ENCODE data around the gene LRRC32.

The LRRC32 gene

DNA sequence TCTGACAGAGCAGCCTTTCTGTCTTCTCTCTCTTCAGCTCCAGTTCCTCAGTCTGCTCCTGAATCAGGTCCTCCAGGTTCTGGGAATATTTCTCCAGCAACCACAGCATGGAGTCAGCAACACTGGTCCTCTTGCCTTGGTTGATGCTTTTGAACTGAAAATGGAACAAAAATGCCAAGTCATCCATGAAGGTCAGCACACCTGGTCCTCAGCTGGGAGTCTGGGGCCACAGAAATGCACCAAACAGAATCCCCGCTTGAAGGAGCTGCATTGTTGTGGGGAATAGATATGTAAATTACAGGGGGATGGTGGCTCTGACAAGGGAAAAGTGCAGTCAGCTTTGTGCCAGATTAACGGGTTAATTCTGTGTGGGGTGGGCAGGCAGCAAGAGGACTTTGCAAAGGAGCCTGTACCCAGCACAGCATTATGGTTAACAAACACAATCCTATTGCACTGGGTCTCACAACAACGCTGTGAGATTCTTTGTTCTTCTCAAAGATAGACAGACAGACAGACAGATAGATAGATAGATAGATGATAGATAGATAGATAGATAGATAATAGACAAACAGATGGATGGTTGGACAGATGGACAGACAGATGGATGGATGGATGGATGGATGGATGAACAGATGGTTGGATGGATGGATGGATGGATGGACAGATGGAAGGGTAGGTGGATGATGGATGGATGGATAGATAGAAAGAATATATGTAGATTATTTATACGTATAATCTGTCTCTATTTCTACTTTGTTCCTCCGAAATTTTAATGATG is 33.8 kb upstream of the LRRC32 start:
- no peak for ATAC-seq
- TF ChIP-seq ZFP3 (CRISPR knock-in tag; IDR thresholded peaks at IDR 0.05) (no peak), ZFP30 (CRISPR knock-in tag; IDR thresholded peaks at IDR 0.05) (no peak), ISL1 (CRISPR knock-in tag; IDR thresholded peaks at IDR 0.05) (no peak), PPARA (CRISPR knock-in tag; IDR thresholded peaks at IDR 0.05; ENCODE audit: borderline replicate concordance) (no peak), RARB (CRISPR knock-in tag; IDR thresholded peaks at IDR 0.05) (no peak), ESRRG (CRISPR knock-in tag; IDR thresholded peaks at IDR 0.05) (no peak), ZC3H10 (CRISPR knock-in tag; IDR thresholded peaks at IDR 0.05) (no peak), GLIS3 (CRISPR knock-in tag; IDR thresholded peaks at IDR 0.05) (no peak), TCF4 (CRISPR knock-in tag; IDR thresholded peaks at IDR 0.05; ENCODE audit: borderline replicate concordance) (no peak), ARNTL (CRISPR knock-in tag; IDR thresholded peaks at IDR 0.05; ENCODE audit: borderline replicate concordance, low read depth) (no peak), BACH2 (CRISPR knock-in tag; IDR thresholded peaks at IDR 0.05; ENCODE audit: borderline replicate concordance) (no peak), TOX (CRISPR knock-in tag; IDR thresholded peaks at IDR 0.05; ENCODE audit: borderline replicate concordance) (no peak), OSR1 (CRISPR knock-in tag; IDR thresholded peaks at IDR 0.05) (no peak)
- TF ChIP-seq, protein P1, sequence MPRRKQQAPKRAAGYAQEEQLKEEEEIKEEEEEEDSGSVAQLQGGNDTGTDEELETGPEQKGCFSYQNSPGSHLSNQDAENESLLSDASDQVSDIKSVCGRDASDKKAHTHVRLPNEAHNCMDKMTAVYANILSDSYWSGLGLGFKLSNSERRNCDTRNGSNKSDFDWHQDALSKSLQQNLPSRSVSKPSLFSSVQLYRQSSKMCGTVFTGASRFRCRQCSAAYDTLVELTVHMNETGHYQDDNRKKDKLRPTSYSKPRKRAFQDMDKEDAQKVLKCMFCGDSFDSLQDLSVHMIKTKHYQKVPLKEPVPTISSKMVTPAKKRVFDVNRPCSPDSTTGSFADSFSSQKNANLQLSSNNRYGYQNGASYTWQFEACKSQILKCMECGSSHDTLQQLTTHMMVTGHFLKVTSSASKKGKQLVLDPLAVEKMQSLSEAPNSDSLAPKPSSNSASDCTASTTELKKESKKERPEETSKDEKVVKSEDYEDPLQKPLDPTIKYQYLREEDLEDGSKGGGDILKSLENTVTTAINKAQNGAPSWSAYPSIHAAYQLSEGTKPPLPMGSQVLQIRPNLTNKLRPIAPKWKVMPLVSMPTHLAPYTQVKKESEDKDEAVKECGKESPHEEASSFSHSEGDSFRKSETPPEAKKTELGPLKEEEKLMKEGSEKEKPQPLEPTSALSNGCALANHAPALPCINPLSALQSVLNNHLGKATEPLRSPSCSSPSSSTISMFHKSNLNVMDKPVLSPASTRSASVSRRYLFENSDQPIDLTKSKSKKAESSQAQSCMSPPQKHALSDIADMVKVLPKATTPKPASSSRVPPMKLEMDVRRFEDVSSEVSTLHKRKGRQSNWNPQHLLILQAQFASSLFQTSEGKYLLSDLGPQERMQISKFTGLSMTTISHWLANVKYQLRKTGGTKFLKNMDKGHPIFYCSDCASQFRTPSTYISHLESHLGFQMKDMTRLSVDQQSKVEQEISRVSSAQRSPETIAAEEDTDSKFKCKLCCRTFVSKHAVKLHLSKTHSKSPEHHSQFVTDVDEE (CRISPR knock-in tag; IDR thresholded peaks at IDR 0.05), result no peak
- TF ChIP-seq, protein P2, sequence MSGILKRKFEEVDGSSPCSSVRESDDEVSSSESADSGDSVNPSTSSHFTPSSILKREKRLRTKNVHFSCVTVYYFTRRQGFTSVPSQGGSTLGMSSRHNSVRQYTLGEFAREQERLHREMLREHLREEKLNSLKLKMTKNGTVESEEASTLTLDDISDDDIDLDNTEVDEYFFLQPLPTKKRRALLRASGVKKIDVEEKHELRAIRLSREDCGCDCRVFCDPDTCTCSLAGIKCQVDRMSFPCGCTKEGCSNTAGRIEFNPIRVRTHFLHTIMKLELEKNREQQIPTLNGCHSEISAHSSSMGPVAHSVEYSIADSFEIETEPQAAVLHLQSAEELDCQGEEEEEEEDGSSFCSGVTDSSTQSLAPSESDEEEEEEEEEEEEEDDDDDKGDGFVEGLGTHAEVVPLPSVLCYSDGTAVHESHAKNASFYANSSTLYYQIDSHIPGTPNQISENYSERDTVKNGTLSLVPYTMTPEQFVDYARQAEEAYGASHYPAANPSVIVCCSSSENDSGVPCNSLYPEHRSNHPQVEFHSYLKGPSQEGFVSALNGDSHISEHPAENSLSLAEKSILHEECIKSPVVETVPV (CRISPR knock-in tag; IDR thresholded peaks at IDR 0.05), result no peak
- TF ChIP-seq, protein P3, sequence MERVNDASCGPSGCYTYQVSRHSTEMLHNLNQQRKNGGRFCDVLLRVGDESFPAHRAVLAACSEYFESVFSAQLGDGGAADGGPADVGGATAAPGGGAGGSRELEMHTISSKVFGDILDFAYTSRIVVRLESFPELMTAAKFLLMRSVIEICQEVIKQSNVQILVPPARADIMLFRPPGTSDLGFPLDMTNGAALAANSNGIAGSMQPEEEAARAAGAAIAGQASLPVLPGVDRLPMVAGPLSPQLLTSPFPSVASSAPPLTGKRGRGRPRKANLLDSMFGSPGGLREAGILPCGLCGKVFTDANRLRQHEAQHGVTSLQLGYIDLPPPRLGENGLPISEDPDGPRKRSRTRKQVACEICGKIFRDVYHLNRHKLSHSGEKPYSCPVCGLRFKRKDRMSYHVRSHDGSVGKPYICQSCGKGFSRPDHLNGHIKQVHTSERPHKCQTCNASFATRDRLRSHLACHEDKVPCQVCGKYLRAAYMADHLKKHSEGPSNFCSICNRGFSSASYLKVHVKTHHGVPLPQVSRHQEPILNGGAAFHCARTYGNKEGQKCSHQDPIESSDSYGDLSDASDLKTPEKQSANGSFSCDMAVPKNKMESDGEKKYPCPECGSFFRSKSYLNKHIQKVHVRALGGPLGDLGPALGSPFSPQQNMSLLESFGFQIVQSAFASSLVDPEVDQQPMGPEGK (CRISPR knock-in tag; IDR thresholded peaks at IDR 0.05; ENCODE audit: borderline replicate concordance), result no peak
- TF ChIP-seq, protein P4, sequence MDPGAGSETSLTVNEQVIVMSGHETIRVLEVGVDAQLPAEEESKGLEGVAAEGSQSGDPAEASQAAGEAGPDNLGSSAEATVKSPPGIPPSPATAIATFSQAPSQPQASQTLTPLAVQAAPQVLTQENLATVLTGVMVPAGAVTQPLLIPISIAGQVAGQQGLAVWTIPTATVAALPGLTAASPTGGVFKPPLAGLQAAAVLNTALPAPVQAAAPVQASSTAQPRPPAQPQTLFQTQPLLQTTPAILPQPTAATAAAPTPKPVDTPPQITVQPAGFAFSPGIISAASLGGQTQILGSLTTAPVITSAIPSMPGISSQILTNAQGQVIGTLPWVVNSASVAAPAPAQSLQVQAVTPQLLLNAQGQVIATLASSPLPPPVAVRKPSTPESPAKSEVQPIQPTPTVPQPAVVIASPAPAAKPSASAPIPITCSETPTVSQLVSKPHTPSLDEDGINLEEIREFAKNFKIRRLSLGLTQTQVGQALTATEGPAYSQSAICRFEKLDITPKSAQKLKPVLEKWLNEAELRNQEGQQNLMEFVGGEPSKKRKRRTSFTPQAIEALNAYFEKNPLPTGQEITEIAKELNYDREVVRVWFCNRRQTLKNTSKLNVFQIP (CRISPR knock-in tag; IDR thresholded peaks at IDR 0.05; ENCODE audit: borderline replicate concordance, low read depth), result no peak

DNA sequence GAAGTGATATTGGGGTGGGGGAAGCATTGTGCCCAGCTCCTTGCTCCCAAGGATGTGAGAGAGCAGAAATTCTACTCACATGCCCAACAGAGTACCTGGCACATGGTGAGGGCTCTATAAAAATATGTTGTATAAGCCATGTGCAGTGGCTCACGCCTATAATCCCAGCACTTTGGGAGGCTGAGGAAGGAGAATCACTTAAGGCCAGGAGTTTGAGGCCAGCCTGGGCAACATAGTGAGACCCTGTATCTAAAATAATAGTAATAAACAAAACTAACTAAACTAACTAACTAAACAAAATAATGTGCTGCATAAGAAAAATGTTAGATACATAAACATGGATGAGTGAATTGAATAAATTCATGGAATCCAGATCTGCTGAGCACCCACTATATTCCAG is 33.2 kb upstream of the LRRC32 start:
- no peak for ATAC-seq
- no peak for TF ChIP-seq ARNTL (CRISPR knock-in tag; IDR thresholded peaks at IDR 0.05; ENCODE audit: borderline replicate concordance, low read depth)
- TF ChIP-seq, protein P1 (CRISPR knock-in tag; IDR thresholded peaks at IDR 0.05), result no peak
- no peak for TF ChIP-seq ZFP30 (CRISPR knock-in tag; IDR thresholded peaks at IDR 0.05)
- no peak for TF ChIP-seq SNAI2 (CRISPR knock-in tag; IDR thresholded peaks at IDR 0.05)
- TF ChIP-seq ISL1 (CRISPR knock-in tag; IDR thresholded peaks at IDR 0.05), result no peak
- TF ChIP-seq ZFP3 (CRISPR knock-in tag; IDR thresholded peaks at IDR 0.05), result no peak
- TF ChIP-seq, protein P3 (CRISPR knock-in tag; IDR thresholded peaks at IDR 0.05; ENCODE audit: borderline replicate concordance), result no peak
- TF ChIP-seq ZNF8 (CRISPR knock-in tag; IDR thresholded peaks at IDR 0.05), result no peak

All from SK-N-SH treated with all-trans-retinoic acid at 6 μM for 48 hours (cell line).